GM23338 (cell line): ENCODE measurements around the gene SLC30A7. TPM values are rescaled to one million over a fixed set of nuclear protein-coding genes. Genes with fewer than 3 reads are reported as not detected.
"Not testable (repeated sequence)": the region's sequence is repeated elsewhere in the genome, so short reads cannot be mapped to it uniquely, and the experiment has no call there.

Experiments
- ATAC-seq: fragments of 200-7000 bp; cut with Tn5 transposase; 3 replicates; pipeline ENCODE4 v1.9.1; 2020
- DNase-seq: peaks from one replicate; pipeline ENCODE4 v3.0.0-alpha.2; 2015; ENCODE audit warnings: low spot score
- H2AFZ ChIP-seq: fragments of 200-600 bp; sonication (generic); 2 replicates; pipeline ENCODE4 v1.8.0; 2016; ENCODE audit warnings: antibody characterized with exemption, mild to moderate bottlenecking, moderate library complexity
- H3F3A ChIP-seq: fragments of 200-600 bp; sonication (generic); replicated peaks from 2 replicates; pipeline ENCODE4 v1.8.0; 2017; ENCODE audit warnings: antibody characterized with exemption, mixed run types, low read depth
- H3K27ac ChIP-seq: fragments of 200-600 bp; sonication (generic); 2 replicates; pipeline ENCODE4 v1.6.1; 2016; ENCODE audit warnings: low read depth
- H3K27me3 ChIP-seq: fragments of 200-600 bp; sonication (generic); 2 replicates; pipeline ENCODE4 v1.8.0; 2016; ENCODE audit warnings: mild to moderate bottlenecking, mixed run types, moderate library complexity; ENCODE audit not compliant: insufficient read depth
- H3K36me3 ChIP-seq: fragments of 200-600 bp; sonication (generic); 2 replicates; pipeline ENCODE4 v1.8.0; 2016; ENCODE audit warnings: mild to moderate bottlenecking; ENCODE audit not compliant: insufficient read depth
- H3K4me1 ChIP-seq: fragments of 200-600 bp; sonication (generic); 2 replicates; pipeline ENCODE4 v1.8.0; 2016; ENCODE audit warnings: mild to moderate bottlenecking, moderate library complexity; ENCODE audit not compliant: insufficient read depth
- H3K4me2 ChIP-seq: fragments of 200-600 bp; sonication (generic); 2 replicates; pipeline ENCODE4 v1.7.1; 2017; ENCODE audit warnings: mixed run types
- H3K4me3 ChIP-seq: fragments of 200-600 bp; sonication (generic); 2 replicates; pipeline ENCODE4 v1.6.1; 2016; ENCODE audit warnings: mixed run types
- H3K79me2 ChIP-seq: fragments of 200-600 bp; sonication (generic); replicated peaks from 2 replicates; pipeline ENCODE4 v1.8.0; 2017; ENCODE audit warnings: mild to moderate bottlenecking; ENCODE audit not compliant: insufficient read depth
- H3K9me2 ChIP-seq: fragments of 200-600 bp; sonication (generic); 2 replicates; pipeline ENCODE4 v1.8.0; 2017; ENCODE audit not compliant: insufficient read depth
- H4K20me1 ChIP-seq: fragments of 200-600 bp; sonication (generic); replicated peaks from 2 replicates; pipeline ENCODE4 v1.8.0; 2017; ENCODE audit warnings: mild to moderate bottlenecking; ENCODE audit not compliant: insufficient read depth
- H3K27ac Mint-ChIP-seq: 2 replicates; pipeline ENCODE4 v1.8.0; 2020; ENCODE audit warnings: inconsistent platforms, mild to moderate bottlenecking, moderate library complexity, mixed read lengths
- H3K27me3 Mint-ChIP-seq: 3 replicates; pipeline ENCODE4 v1.8.0; 2022; ENCODE audit warnings: low read depth, mild to moderate bottlenecking, moderate library complexity, mixed read lengths, inconsistent platforms; ENCODE audit not compliant: insufficient read depth, poor library complexity
- H3K36me3 Mint-ChIP-seq: 3 replicates; pipeline ENCODE4 v1.8.0; 2021; ENCODE audit warnings: low read depth, mild to moderate bottlenecking, inconsistent platforms, moderate library complexity, mixed read lengths
- H3K4me1 Mint-ChIP-seq: 3 replicates; pipeline ENCODE4 v1.8.0; 2020; ENCODE audit warnings: mild to moderate bottlenecking, inconsistent platforms, mixed read lengths
- H3K4me3 Mint-ChIP-seq: 3 replicates; pipeline ENCODE4 v1.8.0; 2021; ENCODE audit warnings: moderate library complexity, mild to moderate bottlenecking, inconsistent platforms, mixed read lengths
- H3K9me3 Mint-ChIP-seq: 3 replicates; pipeline ENCODE4 v1.8.0; 2020; ENCODE audit warnings: moderate library complexity, mild to moderate bottlenecking, inconsistent platforms, mixed read lengths
- CREB1 ChIP-seq: fragments of 250-450 bp; sonication (Bioruptor Pico); IDR thresholded peaks from 2 replicates; pipeline ENCODE4 v1.5.0; 2020; ENCODE audit warnings: low read depth, mild to moderate bottlenecking, moderate library complexity
- CTCF ChIP-seq, 2 experiments: fragments of 200-600 bp in 1 of 2; sonication (generic) in 1 of 2; conservative IDR thresholded peaks; 2 replicates each; pipeline versions ENCODE4 v1.5.1 to v1.6.1; 2016 to 2017; ENCODE audit warnings: antibody characterized with exemption in 2 of 2, low read depth in 2 of 2, mild to moderate bottlenecking in 2 of 2, moderate library complexity in 1 of 2
- ETS1 ChIP-seq: IDR thresholded peaks from 2 replicates; pipeline ENCODE4 v1.6.1; 2016; ENCODE audit warnings: antibody characterized with exemption
- EZH2phosphoT487 ChIP-seq: fragments of 200-600 bp; sonication (generic); IDR thresholded peaks from one replicate; pipeline ENCODE4 v1.8.1; 2018; ENCODE audit warnings: antibody characterized with exemption; ENCODE audit not compliant: unreplicated experiment
- JUNB ChIP-seq: IDR thresholded peaks from one replicate; pipeline ENCODE4 v1.6.1; 2016; ENCODE audit warnings: antibody characterized with exemption; ENCODE audit not compliant: unreplicated experiment
- NANOG ChIP-seq: IDR thresholded peaks from 2 replicates; pipeline ENCODE4 v1.6.1; 2016; ENCODE audit warnings: antibody characterized with exemption, borderline replicate concordance
- POLR2AphosphoS5 ChIP-seq: IDR thresholded peaks from 2 replicates; pipeline ENCODE4 v1.6.1; 2016; ENCODE audit warnings: antibody characterized with exemption, low read depth
- REST ChIP-seq: IDR thresholded peaks from one replicate; pipeline ENCODE4 v1.6.1; 2018; ENCODE audit warnings: antibody characterized with exemption; ENCODE audit not compliant: unreplicated experiment
- ZNF114 ChIP-seq: fragments of 250-450 bp; sonication (Bioruptor Pico); IDR thresholded peaks from 2 replicates; pipeline ENCODE4 v1.5.0; 2020; ENCODE audit warnings: mild to moderate bottlenecking, moderate library complexity
- ZNF331 ChIP-seq: fragments of 250-450 bp; sonication (Bioruptor Pico); IDR thresholded peaks from 2 replicates; pipeline ENCODE4 v1.5.0; 2020; ENCODE audit warnings: low read depth, mild to moderate bottlenecking, moderate library complexity
- polyA plus RNA-seq: library from polyadenylated mRNA; unstranded; fragments of >200 nt; fragmentation: Nextera tagmentation; extraction: Ambion mirVana; gene quantifications from 2 replicates; pipeline ENCODE4 v1.2.1, GENCODE V29; 2016
- total RNA-seq: library from RNA; depleted of rRNA; stranded (reverse); fragments of >200 nt; shearing (Covaris generic); gene quantifications from 2 replicates; pipeline ENCODE4 v1.2.3, GENCODE V29; 2014

The SLC30A7 gene
- total and polyA plus RNA-seq, 2 experiments from 2014 or later, result 9.8 to 25.1 TPM

DNA sequence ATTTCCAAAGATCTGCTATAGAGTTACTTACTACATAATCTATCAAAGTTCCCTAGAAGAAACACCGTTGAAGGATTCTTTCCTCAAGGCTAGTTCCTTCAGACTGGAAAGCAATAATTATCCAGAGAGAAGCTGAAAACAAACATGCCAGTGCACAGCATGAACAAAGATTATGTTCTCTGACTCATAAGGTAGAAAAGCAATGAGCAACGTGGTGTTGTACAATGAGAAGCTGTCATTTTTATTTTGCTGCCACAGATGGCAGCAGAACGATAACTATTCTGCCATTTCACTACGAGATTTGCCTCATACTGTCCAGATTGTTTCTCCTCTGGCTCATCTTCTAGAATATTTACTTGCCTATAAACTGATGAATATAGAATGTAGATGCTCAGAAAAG is 11.9 kb upstream of the SLC30A7 start:
- H3K27me3 Mint-ChIP-seq, result peaks cover 3% of the 10 kb centered on the region
- DNase-seq (no peak), ATAC-seq (no peak)
- no peak overlapping the region for H3K4me3 Mint-ChIP-seq
- Histone ChIP-seq H3K27ac (no peak overlapping the region), H3K36me3 (peaks cover 16% of the 10 kb centered on the region), H3K4me1 (peaks cover 3% of the 10 kb centered on the region; the same call in 1 of the 2 replicates), H3K4me2 (no peak overlapping the region), H3K79me2 (peaks cover 39% of the 10 kb centered on the region), H3K4me3 (no peak overlapping the region), H3K27me3 (no peaks in the 10 kb centered on the region), H2AFZ (no peak overlapping the region), H3F3A (no peaks in the 10 kb centered on the region), H3K9me2 (no peaks in the 10 kb centered on the region), H4K20me1 (peaks cover 12% of the 10 kb centered on the region)
- TF ChIP-seq ETS1 (no peak), ZNF331 (CRISPR knock-in tag) (no peak), REST (no peak), NANOG (no peak), CREB1 (no peak), EZH2phosphoT487 (no peak), JUNB (no peak), CTCF (conservative IDR thresholded peaks at IDR 0.05; ENCODE audit: low read depth in 2 of 2) (no peak), POLR2AphosphoS5 (no peak), ZNF114 (CRISPR knock-in tag) (no peak)
- peaks cover 23% of the 10 kb centered on the region for H3K36me3 Mint-ChIP-seq
- H3K9me3 Mint-ChIP-seq, result peaks cover 9% of the 10 kb centered on the region
- no peak overlapping the region for H3K27ac Mint-ChIP-seq
- H3K4me1 Mint-ChIP-seq, result no peaks in the 10 kb centered on the region; the same call in 2 of the 3 replicates

DNA sequence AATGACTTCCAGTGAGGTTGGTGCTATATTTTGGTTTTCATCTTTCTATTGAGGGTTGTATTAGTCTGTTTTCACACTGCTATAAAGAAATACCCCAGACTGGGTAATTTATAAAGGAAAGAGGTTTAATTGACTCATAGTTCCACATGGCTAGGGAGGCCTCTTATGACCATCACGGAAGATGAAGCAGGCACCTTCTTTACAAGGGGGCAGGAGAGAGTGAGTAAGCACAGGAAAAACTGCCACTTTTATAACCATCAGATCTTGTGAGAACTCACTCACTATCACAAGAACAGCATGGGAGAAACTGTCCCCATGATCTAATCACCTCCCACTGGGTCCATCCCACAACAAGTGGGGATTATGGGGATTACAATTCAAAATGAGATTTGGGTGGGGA is 6.9 kb upstream of the SLC30A7 start:
- not testable (repeated sequence) for H3F3A ChIP-seq, H2AFZ ChIP-seq, H4K20me1 ChIP-seq, H3K4me1 Mint-ChIP-seq, H3K4me3 Mint-ChIP-seq, H3K27me3 Mint-ChIP-seq, H3K27ac Mint-ChIP-seq, ATAC-seq, H3K4me3 ChIP-seq, H3K4me2 ChIP-seq, H3K4me1 ChIP-seq, H3K27me3 ChIP-seq, H3K9me2 ChIP-seq, DNase-seq, H3K27ac ChIP-seq
- Mint-ChIP-seq H3K9me3 (peaks cover 38% of the 10 kb centered on the region), H3K36me3 (peaks cover 62% of the 10 kb centered on the region)
- peaks cover 64% of the 10 kb centered on the region for H3K79me2 ChIP-seq
- H3K36me3 ChIP-seq, result peaks cover 16% of the 10 kb centered on the region

DNA sequence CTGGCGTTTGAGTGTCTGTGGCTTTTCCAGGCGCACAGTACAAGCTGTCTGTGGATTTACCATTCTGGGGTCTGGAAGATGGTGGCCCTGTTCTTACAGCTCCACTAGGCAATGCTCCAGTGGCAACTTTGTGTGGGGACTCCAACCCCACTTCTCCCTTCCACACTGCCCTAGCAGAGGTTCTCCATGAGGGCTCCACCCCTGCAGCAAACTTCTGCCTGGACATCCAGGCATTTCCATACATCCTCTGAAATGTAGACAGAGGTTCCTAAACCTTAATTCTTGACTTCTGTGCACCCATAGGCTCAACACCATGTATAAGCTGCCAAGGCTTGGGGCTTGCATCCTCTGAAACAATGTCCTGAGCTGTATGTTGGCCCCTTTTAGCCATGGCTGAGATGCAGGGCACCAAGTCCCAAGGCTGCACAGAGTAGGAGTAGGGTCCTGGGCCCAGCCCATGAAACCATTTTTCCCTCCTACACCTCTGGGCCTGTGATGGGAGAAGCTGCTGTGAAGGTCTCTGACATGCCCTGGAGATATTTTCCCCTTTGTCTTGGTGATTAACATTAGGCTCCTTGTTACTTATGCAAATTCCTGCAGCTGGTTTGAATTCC is 5.9 kb upstream of the SLC30A7 start:
- Histone ChIP-seq H3K79me2 (peaks cover 69% of the 10 kb centered on the region), H3K36me3 (peaks cover 16% of the 10 kb centered on the region)
- Mint-ChIP-seq H3K36me3 (peaks cover 62% of the 10 kb centered on the region), H3K9me3 (peaks cover 38% of the 10 kb centered on the region)
- not testable (repeated sequence) for H3F3A ChIP-seq, H3K4me3 ChIP-seq, ATAC-seq, H3K27me3 Mint-ChIP-seq, DNase-seq, H4K20me1 ChIP-seq, H3K4me1 Mint-ChIP-seq, H3K27me3 ChIP-seq, H3K4me3 Mint-ChIP-seq, H3K4me2 ChIP-seq, H3K9me2 ChIP-seq, H3K27ac Mint-ChIP-seq, H2AFZ ChIP-seq, H3K4me1 ChIP-seq, H3K27ac ChIP-seq
